ENCODE data around the gene PLVAP. TPM values are rescaled to one million over a fixed set of nuclear protein-coding genes. Genes with fewer than 3 reads are reported as not detected.

The PLVAP gene, protein sequence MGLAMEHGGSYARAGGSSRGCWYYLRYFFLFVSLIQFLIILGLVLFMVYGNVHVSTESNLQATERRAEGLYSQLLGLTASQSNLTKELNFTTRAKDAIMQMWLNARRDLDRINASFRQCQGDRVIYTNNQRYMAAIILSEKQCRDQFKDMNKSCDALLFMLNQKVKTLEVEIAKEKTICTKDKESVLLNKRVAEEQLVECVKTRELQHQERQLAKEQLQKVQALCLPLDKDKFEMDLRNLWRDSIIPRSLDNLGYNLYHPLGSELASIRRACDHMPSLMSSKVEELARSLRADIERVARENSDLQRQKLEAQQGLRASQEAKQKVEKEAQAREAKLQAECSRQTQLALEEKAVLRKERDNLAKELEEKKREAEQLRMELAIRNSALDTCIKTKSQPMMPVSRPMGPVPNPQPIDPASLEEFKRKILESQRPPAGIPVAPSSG
- not detected in 5 replicates for total RNA-seq (2022; extraction: Qiagen RNA extraction; ENCODE audit: low read depth)

DNA sequence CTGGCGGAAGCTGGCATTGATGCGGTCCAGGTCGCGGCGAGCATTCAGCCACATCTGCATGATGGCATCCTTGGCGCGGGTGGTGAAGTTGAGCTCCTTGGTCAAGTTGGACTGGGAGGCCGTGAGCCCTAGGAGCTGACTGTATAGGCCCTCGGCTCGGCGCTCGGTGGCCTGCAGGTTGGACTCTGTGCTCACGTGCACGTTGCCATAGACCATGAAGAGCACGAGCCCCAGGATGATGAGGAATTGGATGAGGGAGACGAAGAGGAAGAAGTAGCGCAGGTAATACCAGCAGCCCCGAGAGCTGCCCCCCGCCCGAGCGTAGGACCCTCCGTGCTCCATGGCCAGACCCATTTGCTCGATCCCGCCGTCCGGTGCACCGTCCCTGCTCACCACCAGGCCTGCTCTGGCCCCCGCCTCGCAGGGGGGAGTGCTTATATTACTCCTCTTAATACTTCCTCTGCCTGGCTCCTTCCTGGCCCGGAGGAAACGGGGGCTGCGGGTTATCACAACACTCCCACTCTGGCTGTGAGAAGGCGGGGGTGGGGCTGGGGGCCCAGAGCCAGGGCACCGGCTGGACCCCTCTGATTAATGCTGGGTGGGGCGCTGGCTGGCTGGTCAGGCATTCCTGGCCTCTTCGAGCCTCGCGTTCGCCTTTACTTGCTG is at the start of gene PLVAP:
Gene PLVAP (minus strand): TSS at position 408 of the 666 bp plus-strand sequence. CDS start 54 bp downstream, at position 354.

DNA sequence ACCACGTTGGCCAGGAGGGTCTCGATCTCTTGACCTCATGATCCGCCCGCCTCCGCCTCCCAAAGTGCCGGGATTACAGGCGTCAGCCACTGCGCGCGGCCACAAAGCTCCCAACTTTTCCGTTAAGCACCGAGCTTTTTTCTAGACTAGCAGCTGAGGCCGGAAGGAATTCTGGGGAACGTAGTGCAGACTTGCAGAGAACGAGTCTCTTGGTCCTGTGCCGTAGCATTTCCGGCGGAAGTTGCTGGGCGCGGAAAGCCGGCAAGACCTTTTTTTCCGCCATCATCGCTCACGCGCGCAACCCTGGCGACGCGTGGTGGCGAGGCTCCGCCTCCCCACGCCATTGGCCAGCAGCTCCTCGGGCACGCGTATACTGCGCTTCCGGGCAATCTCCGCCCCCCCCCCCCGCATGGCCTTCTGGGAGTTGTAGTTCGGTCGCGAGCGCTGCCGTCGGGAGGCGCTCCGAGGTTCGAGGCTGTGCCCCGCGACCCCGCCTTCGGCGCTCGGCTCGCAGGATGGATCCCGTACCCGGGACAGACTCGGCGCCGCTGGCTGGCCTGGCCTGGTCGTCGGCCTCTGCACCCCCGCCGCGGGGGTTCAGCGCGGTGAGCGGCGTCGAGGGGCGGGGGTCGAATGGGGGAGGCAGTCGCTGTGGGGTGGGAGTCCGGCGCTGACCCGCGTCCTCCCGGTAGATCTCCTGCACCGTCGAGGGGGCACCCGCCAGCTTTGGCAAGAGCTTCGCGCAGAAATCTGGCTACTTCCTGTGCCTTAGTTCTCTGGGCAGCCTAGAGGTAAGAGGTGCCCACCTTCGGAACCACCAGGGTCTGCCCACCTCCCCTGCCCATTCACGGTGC is 42.7 kb upstream of the PLVAP start, which contains the start of gene MVB12A:
Gene MVB12A (plus strand): TSS at position 427 of the 854 bp plus-strand sequence. CDS start 89 bp downstream, at position 516.

DNA sequence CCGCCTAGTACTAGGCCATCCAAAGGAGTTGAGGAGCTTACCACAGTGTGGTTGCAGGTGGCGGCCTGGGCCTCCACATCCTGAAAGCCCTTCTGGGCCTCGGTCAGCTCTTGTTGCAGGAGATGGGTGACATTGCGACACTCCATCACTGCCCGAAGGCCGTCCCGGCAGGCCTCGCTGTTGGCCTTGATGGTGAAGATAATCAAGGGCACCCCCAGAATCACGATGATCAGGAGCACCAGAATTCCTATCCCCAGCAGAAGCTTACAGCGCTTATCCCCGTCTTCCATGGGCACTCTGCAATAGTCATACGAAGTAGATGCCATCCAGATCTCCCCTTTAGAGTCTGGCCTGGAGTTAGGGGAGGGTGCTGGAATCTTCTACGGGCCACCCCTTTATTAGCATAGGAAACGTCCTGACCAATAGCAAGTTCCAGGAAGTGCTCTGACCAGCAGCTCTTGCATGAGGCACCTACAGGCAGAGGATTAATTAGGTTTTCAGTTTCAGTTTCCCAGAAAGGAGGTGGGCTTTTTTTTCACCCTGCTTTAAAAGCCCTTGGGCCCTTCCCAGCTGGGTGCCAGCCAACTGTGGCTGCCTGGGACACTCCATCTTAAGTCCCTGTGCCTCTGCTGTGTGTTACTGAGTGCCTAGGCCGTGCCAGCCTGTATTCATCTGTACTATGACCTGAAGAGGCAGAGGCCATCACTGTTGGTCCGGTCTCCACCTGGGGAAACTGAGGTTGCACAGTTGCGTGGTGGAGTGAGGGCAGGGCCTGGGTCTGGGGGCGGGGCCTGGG is 28.3 kb upstream of the PLVAP start, which contains the start of gene BST2:
Gene BST2 (minus strand): TSS at position 381 of the 796 bp plus-strand sequence. CDS start 55 bp downstream, at position 326.

DNA sequence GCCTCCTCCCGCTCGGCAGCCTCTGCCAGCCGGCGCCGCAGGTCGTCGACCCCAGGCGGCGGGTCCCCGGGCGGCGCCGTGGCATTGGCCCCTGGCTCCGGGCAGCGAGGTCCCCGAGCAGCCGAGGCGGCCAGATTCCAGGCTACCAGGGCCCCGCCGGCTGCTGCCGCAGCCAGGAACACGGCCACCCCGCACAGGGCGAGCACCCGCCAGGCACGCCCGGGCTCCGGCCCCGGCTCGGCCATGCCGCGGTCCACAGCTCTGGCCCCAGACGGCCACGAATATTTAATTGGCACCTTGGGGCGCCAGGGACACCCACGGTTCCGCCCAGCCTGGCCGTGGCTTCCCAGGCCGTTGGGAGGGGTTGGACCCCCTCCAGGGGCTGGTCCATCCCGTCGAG is 16.8 kb upstream of the PLVAP start, which contains the start of gene CCDC194:
Gene CCDC194 (minus strand): TSS at position 283 of the 400 bp plus-strand sequence. CDS start 38 bp downstream, at position 245.

DNA sequence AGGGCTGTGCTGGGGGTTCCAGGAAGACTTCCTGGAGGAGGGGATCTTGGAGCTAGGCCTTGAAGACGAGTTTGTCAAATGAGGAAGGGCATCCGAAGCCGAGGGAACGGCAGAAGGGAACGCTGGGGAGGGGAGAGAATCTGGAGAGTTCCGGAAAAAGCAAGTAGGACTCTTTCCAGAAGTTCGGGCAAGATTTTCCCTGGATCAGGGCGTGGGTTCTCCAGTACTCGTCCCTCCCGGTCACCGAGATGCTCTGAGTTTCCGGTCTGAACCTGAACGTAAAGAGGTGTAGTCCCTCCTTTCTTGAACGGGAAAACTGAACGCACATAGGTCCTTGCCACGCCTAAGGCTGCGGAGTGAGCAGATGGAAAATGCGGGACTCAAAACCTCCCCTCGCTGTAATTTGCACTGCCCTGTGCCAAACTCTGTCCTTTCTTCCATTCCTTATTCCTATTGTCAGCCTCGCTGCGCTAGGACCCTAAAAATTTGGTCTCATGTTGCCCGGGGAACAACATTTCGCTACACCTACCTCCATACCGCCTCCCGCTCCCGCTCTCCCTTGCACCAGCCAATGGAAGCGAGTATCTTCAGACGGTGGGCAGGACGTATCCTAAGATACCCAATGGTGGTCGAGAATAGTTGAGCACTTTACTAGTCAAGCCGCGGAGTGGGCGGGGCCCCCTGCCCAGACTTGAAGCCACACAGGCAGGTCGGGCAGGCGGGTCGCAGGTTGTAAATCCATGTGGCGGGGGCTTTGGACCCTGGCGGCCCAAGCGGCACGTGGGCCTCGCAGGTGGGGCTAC is 40.1 kb downstream of the PLVAP start, which contains the start of gene GTPBP3:
Gene GTPBP3 (plus strand): TSS at position 682 of the 803 bp plus-strand sequence. CDS start 59 bp downstream, at position 741.

DNA sequence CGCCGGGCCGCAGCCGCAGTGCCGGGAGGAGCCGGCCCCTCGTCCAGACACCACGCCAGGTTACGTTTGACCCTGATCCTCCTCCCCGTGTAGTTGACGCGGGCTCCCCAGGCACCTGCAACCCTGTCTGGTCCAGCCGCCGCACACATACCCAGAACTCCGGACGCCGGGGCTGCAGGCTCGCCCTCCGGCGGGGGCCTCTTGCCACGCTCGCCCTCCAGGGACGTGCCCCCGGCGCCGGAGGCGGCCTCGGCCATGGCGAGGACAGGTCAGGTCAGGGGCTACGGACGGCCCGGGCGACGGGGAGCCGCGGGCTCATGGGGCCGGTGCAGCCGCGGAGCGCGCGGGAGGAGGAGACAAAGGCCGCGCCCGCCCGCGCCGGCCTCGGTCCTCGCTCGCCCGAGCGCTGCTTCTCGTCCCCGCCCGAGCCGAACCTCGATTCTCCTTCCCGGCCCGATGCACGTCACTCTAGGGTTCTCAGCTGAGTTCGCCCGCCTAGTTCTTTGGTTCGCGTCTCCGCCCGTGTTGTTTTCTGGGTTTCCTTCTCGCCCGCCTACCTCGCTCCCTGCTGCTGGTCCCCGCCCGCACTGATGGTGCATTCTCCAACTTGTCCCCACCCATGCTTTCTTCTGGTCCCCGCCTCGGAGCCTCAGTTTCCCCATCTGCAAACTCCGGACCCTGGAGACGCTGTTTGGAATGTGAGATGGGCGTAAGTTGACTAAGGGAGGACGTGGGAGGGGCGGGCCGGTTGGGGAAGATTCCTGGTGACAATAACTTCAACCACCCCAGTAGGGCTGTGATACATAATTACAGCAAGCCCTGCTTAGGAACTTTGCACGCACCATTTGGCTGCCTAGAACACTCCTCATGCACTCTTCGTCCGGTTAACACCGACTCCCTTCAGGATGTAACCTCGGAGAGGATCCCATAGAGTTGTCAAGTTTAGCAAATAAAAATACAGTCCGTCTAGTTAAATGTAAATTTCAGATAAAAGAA is 42.4 kb downstream of the PLVAP start, which contains the start of gene ANO8:
Gene ANO8 (minus strand): TSS at position 442 of the 996 bp plus-strand sequence. CDS start 185 bp downstream, at position 257.

DNA sequence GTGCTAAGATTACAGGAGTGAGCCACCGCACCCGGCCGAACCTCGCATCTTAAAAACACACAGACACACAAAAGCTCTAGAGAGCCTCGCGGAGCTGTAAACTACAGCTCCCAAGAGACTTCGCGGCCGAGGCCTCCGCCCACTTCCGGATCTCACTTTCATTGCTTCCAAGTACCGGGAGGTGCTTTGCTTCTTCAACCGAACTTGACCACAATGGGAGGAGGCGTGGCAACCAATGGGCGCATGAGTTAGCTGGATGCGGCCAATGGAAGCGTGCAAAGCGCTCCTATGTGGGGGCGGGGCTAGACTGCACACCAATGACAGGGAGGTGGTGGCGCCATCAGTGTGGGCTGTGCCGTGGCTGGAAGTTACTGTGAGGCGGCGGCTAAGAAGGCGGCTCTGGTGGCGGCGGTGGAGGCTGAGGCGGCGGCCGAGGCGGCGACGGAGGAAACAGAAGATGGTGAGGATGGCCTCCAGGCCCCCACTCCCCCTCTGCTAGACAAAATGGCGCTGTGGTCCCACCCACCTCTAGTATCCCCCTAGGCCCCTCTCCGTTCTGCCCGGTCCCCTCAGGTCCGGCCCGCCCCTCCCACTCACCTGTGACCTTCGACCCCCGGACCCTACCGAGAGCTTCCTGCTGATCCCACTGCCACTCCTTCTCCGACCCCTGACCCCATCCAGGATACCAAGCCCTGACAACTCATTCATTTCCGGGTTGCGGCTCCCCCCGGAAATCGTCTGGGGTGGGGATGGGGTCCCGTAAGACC is 67.8 kb downstream of the PLVAP start, which contains the start of gene DDA1:
Gene DDA1 (plus strand): TSS at position 366 of the 767 bp plus-strand sequence. CDS start 92 bp downstream, at position 458.

DNA sequence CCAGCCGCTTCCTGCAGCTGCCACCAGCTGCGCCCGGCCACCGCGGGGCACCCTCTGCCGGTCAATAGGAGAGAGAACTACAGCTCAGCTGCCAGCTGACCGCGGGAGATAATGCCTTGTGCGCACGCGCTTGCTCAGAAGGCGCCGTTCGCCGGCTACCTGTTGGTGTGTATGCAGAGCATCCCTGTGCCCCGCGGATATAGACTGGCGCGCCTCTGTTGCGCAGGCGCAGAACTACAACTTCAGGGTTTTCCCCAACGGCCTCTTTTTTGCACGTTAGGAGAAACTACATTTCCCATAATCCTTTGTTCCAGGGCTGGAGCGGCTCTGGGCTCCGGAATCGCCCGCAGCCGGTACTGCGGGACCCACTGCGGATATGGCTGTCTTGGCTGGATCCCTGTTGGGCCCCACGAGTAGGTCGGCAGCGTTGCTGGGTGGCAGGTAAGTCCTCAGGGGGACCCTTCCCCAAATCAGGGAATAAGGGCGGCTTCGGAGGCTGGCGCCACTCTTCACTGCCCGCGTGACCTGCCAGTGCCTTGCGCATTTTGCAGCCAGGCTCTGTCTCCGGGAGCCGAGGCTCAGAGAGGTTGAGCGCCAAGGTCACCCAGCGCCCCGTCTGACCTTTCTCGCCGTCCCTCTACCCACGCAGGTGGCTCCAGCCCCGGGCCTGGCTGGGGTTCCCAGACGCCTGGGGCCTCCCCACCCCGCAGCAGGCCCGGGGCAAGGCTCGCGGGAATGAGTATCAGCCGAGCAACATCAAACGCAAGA is 71.4 kb downstream of the PLVAP start, which contains the start of gene MRPL34:
Gene MRPL34 (plus strand): TSS at position 356 of the 768 bp plus-strand sequence. CDS start 21 bp downstream, at position 377.

DNA sequence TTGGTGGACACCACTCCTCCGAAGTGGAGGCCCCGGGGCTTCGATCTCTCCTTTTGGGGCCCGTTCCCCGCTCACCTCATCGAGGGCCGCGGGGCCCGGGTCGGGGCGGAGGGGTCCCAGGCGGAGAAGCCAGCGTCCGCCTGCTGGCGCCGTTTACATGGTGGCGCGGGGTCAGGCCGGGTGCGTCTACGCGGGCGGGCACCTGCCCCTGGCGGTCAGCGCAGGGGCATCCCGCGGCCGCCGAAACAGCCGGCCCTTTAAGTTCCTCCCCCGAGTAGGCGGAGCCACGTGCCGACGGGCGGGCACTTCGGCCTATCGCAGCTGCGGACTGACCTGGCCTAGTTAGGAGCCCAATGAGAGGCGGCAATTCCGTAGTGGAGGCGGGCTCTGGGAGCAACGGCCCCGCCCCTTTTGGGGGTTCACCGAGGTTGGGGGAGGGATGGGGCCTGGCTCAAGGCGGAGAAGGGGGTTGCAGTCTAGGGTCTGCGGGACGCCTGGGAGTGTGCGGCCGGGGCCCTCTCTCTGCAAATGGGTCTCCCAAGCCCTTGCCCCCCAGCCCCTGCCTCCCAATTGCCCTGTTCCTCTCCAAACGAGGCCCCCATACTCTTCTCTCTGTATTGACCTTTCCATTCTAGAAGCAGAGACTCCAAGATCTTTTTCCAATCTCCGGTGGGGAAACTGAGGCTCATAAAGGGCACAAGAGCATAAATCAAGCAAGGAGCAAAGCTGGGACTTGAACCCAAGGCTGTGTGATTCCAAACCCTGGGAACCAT is 73.8 kb downstream of the PLVAP start, which contains the start of gene ABHD8:
Gene ABHD8 (minus strand): TSS at position 259 of the 773 bp plus-strand sequence. CDS start 1,809 bp downstream, outside the sequence.

Other genes with a start within 250 kb of the PLVAP start
- 14.7 to 16.4 TPM (median 15.3 TPM) in 5 replicates for gene USE1, start 162.0 kb downstream of the PLVAP start, total RNA-seq (2022; extraction: Qiagen RNA extraction; ENCODE audit: low read depth)
- gene OCEL1, start 151.1 kb downstream of the PLVAP start, total RNA-seq (2022; extraction: Qiagen RNA extraction; ENCODE audit: low read depth) = 9.8 to 13.9 TPM (median 10.9 TPM) in 5 replicates
- 23.3 to 58.5 TPM (median 49.9 TPM) in 5 replicates for gene NR2F6, start 131.4 kb downstream of the PLVAP start, total RNA-seq (2022; extraction: Qiagen RNA extraction; ENCODE audit: low read depth)
- gene USHBP1, start 112.6 kb downstream of the PLVAP start, total RNA-seq (2022; extraction: Qiagen RNA extraction; ENCODE audit: low read depth) = not detected in 5 replicates
- 58.4 to 65.2 TPM (median 62.0 TPM) in 5 replicates for gene BABAM1, start 109.9 kb downstream of the PLVAP start, total RNA-seq (2022; extraction: Qiagen RNA extraction; ENCODE audit: low read depth)
- gene ANKLE1, start 95.4 kb downstream of the PLVAP start, total RNA-seq (2022; extraction: Qiagen RNA extraction; ENCODE audit: low read depth) = 0.27 to 0.76 TPM (median 0.40 TPM) in 5 replicates
- gene ABHD8, start 73.9 kb downstream of the PLVAP start, total RNA-seq (2022; extraction: Qiagen RNA extraction; ENCODE audit: low read depth) = 2.0 to 3.6 TPM (median 3.2 TPM) in 5 replicates
- 52.6 to 96.7 TPM (median 84.9 TPM) in 5 replicates for gene MRPL34, start 71.5 kb downstream of the PLVAP start, total RNA-seq (2022; extraction: Qiagen RNA extraction; ENCODE audit: low read depth)
- 53.8 to 73.0 TPM (median 68.7 TPM) in 5 replicates for gene DDA1, start 67.8 kb downstream of the PLVAP start, total RNA-seq (2022; extraction: Qiagen RNA extraction; ENCODE audit: low read depth)
- 2.1 to 4.3 TPM (median 3.9 TPM) in 5 replicates for gene ANO8, start 42.5 kb downstream of the PLVAP start, total RNA-seq (2022; extraction: Qiagen RNA extraction; ENCODE audit: low read depth)
- gene GTPBP3, start 39.8 kb downstream of the PLVAP start, total RNA-seq (2022; extraction: Qiagen RNA extraction; ENCODE audit: low read depth) = 18.0 to 24.5 TPM (median 21.1 TPM) in 5 replicates
- not detected in 5 replicates for gene CCDC194, start 16.9 kb upstream of the PLVAP start, total RNA-seq (2022; extraction: Qiagen RNA extraction; ENCODE audit: low read depth)
- gene BST2, start 28.3 kb upstream of the PLVAP start, total RNA-seq (2022; extraction: Qiagen RNA extraction; ENCODE audit: low read depth) = 0.13 to 0.47 TPM (median 0.24 TPM) in 5 replicates
- 29.7 to 43.1 TPM (median 38.5 TPM) in 5 replicates for gene MVB12A, start 42.7 kb upstream of the PLVAP start, total RNA-seq (2022; extraction: Qiagen RNA extraction; ENCODE audit: low read depth)
- 0.46 to 0.84 TPM (median 0.76 TPM) in 5 replicates for gene TMEM221, start 71.3 kb upstream of the PLVAP start, total RNA-seq (2022; extraction: Qiagen RNA extraction; ENCODE audit: low read depth)
- gene NXNL1, start 83.6 kb upstream of the PLVAP start, total RNA-seq (2022; extraction: Qiagen RNA extraction; ENCODE audit: low read depth) = not detected in 5 replicates
- 2.6 to 3.2 TPM (median 3.1 TPM) in 5 replicates for gene SLC27A1, start 93.2 kb upstream of the PLVAP start, total RNA-seq (2022; extraction: Qiagen RNA extraction; ENCODE audit: low read depth)
- gene PGLS, start 134.3 kb upstream of the PLVAP start, total RNA-seq (2022; extraction: Qiagen RNA extraction; ENCODE audit: low read depth) = 47.9 to 75.7 TPM (median 65.7 TPM) in 5 replicates
- 61.6 to 80.3 TPM (median 73.3 TPM) in 5 replicates for gene COLGALT1, start 178.3 kb upstream of the PLVAP start, total RNA-seq (2022; extraction: Qiagen RNA extraction; ENCODE audit: low read depth)